Fibroblast of skin of left quadriceps (primary cell): ENCODE data around the gene ABCC8.

Experiments used
- DNase-seq, 2 experiments: peaks; one replicate each; pipeline ENCODE4 v3.0.0-alpha.2; 2013; ENCODE audit warnings: low read depth in 2 of 2

ABCC8 gene

GRCh38 chr11:17476317-17477083 is at the start of gene ABCC8:
Gene ABCC8, minus strand, starts transcription at chr11:17476845. Its CDS starts 69 bp downstream, at chr11:17476776.
- no peak for DNase-seq

GRCh38 chr11:17526326-17526725 is 49.7 kb upstream of the ABCC8 start:
- no peak for DNase-seq

- no peak for DNase-seq
These were observed 48.9 kb upstream of the ABCC8 start for GRCh38 chr11:17525570-17525969.

GRCh38 chr11:17524221-17524620 is 47.6 kb upstream of the ABCC8 start:
- no peak for DNase-seq

DNA sequence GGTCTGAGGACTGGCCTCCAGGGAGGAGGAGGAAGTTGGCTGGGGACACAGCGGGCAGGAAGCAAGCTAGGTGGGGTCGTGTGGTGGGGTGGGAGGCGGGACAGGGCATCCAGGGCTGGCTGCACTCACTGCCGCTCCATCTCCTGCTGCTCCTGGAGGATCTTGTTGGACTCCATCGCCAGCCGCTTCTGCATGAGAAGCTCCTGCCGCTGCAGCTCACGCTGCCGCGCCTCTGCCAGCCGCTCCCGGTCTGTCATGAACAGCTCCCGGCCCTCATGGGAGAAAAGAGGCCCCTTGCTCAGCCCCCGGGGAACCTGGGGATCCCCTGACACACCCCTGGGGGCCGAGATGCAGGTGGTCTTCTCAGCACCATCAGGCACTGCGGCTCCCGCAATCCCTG is 46.0 kb upstream of the ABCC8 start:
- no peak for DNase-seq

DNA sequence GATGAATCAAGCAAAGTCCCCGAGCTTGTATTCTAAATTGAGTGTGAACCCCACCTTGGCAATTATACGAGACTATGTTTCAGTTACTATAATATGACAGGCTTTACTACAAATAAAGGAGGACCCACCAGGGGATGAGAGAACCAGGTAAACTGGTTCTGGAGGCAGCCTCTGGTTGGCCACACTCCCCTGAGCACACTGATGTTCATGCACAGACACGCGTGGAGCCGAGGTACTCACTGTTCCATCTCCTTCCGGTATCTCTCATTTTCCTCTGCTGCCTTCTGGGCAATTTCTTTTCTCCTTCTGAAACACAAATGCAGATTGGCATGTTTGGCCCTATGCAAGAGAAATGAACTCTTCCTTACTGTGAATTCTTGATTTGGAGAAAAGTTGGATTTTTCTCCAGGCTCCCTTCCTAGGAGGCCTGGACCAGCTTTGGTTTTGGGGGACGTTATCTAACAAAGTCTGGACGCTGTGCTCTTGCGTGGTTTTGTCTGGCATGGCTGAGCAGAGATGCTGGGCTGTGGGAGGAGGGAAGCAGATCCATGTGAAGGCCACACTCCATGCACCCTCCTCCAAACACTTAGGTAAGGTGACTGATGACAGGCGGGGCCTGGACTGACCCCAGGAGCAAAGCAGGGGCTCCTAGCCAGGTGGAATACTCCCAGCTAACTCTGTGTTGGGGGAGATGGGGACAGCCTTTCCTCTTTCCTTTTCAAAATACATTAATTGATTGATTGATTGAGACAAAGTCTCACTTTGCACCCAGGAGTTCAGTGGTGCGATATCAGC is 44.7 kb upstream of the ABCC8 start:
- no peak for DNase-seq

DNA sequence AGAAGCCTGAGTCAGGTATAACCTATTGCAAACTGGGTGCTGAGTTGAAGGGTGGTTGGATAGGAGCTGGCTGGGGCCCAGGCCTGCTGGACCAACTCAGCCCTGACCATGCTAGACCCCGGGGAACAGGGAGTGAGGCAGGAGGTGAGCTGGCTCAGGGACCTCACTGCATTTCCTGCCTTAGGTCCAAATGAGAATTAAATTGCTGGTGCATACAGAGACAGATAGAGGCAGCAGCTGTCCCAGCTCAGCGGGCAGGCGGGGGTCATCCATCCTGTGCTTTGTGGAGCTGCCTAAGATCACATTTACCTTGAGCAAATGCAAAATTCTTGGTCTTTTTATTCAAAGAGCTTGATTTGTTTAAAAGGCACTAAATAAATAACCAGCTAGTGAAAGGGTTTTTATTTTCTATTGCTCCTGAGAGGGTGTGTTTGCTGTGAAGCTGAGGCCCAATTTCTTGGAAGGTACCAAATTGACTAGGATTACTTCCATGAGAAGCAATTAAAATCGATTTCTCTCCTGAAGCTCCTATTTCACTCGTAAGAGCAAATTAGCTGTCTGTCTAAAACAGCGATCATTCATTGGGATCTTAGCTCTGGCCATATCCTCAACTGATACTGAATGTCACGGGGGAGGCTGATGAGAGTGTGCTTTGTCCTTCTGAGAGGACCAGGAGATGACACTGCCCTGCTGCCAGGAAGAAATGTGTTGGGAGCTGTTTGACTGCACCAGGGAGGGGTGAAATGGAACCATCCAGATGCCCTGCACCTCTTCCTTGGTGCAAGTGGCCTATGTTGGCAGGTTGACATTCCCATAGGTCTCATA is 42.6 kb upstream of the ABCC8 start:
- no peak for DNase-seq

- no peak for DNase-seq
These were observed 41.7 kb upstream of the ABCC8 start for GRCh38 chr11:17518366-17518765.

DNA sequence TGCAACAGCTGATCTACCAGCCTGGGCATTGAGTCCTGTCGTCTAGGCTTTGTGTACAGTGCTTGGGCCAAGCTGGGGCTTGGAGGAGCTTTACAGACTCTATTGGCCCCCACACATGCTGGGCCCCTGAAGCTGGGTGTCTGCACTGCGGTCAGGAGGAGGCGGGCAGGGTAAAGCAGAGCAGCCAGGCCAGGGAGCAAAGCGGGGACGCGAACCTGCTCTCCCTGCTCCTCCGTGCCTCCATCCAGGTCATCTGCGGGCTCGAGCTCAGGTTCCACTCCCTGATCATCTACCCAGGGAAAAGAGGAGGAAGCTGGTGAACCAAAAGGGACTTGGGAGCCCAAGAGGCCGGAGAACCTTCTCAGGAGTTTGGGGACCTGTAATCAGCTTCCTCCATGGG is 40.5 kb upstream of the ABCC8 start:
- no peak for DNase-seq

- no peak for DNase-seq
These were observed 40.0 kb upstream of the ABCC8 start for GRCh38 chr11:17516551-17517150.

DNA sequence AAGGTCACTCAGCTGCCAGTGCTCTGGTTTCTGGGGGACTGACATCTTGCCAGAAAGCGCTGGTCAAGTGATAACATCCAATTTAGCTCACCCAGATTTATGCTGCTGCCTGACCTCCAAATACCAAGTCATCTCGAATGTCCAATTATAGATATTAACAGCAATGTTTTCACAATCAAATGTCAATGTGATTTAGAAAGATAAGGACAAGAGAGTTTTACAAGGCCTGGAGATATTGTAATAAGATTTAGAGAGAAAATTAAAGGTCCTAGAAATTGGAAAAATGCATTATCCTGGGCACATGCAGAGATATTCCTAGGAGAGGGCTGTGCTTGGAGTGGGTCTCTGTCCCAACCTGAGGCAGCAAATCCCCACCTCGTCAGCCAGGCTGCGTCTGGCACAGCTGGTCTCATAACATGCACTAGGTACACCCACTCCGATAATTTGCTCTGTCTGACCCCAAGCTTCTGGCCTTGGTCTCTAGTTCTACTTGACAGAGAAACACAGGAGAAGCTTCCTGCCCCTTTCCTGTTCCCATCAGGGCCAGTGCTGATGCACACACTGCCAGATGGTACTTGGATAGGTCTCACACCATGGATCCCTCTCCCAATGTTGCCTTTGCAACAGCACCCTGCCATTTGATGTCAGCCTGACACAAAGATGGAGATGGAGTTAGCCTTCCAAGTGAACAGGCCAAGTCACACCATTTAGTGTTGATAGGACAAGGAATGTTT is 39.0 kb upstream of the ABCC8 start:
- no peak for DNase-seq

DNA sequence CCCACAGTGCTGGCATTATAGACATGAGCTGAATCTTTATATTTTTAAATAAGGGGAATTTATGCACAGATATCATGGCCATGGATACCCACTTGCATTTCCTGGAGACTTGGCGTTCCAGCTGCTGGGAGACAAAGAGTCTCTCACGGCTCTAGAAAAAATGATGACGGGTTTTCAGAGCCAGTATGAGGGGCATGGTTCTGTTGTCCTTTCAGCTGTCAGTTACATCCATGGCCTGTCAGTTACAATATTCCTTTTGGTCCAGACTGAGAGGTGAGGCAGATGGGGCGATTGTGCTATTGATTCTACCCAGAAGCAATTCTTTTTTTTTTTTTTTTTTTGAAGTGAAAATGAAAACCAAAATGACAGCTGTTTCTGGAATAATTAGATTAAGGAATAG is 37.8 kb upstream of the ABCC8 start:
- DNase-seq: no peak

DNA sequence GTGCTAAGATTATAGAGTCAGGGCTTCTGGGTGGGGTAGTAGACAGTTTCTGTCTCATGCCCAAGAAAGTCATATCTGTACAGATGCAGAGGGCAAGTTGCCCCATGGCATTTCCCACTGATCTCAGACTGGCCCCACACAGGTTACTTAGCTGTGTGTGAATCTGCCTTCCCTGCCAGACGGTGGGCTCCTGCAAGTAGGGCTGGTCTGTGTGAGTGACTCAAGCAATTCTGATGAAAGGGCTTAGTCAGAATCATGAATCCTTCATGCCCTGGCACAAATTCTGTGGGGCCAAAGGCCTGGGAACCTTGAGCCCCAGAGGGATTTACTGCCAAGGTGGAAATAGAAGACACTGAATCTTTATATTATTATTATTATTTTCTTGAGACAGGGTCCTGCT is 37.2 kb upstream of the ABCC8 start:
- DNase-seq: no peak

DNA sequence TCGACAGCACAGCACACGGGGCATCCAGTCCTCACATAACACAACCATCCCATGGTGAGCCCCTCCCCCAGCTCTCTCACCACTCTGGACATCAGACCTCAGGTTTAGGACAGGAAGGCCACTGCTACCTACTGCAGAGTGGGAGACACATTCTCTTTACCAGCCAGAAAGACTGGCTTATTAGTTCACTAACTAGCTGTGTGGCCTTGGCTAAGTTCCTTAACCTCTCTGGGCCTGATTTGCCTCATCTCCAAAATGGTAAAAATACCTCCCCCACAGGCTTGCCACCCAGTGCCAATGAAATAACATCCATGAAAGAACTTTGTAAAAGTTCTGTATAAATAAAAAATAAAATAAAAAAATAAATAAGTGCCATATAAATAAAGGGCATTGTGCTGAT is 35.5 kb upstream of the ABCC8 start:
- no peak for DNase-seq

- no peak for DNase-seq
These were observed 34.9 kb upstream of the ABCC8 start for GRCh38 chr11:17511571-17511970.

GRCh38 chr11:17510507-17511206 is 34.0 kb upstream of the ABCC8 start:
- DNase-seq: no peak

GRCh38 chr11:17508791-17509190 is 32.1 kb upstream of the ABCC8 start:
- no peak for DNase-seq

- DNase-seq: no peak
These were observed 31.7 kb upstream of the ABCC8 start for GRCh38 chr11:17508306-17508705.

- DNase-seq: no peak
These were observed 31.1 kb upstream of the ABCC8 start for GRCh38 chr11:17507773-17508172.

- no peak for DNase-seq
These were observed 30.3 kb upstream of the ABCC8 start for GRCh38 chr11:17506942-17507341.

GRCh38 chr11:17506314-17506713 is 29.7 kb upstream of the ABCC8 start:
- DNase-seq: no peak
